Measurements from ENCODE around the gene GPR150. TPM values are rescaled to one million over a fixed set of nuclear protein-coding genes. Genes with fewer than 3 reads are reported as not detected.

GPR150 gene
- total and polyA plus RNA-seq, 2 of the 13 experiments (the other 11 are each of a cell fraction or from before 2014, with no cell fraction given), result 0.03 TPM; not detected in 1

DNA sequence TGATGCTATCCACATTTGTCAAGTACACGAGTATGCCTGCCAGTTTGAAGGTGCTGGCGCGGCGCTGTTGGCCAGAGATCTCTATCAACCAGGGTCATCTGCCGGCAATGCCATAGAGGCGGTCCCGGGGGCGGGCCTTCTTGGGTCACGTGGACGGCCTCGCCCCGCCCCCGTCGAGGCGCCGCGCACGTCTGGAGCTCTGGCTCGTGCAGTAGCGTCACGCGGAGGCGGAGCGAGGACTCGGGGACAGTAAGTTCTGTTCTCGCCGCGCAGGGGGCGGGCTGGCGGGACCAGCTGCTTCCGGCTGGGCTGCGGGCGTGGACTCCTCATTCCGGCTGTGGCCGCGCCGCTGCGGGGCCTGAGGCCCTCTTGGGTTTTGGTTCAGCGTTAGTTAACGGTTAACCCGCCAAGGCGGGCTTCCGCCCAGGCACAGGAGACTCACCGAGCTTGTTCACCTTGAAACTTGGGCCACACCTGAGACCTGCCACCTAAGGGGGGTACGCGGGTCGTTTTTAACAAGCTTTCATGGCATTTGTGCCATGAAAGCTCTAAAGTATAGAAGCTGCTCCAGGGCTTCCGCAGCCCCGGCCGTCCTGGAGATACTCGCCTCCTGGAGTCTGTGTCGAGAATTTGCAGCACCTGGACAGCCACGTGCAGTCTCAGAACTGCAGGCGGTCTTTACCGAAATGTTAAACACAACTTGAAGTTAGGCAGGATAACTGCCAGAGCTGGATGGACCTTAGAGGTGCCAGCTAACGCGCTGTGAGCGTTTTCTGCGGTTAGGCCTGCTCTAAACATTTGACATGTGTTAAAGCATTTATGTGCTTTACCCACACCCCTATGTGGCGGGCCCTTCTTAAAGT lies 26.9 kb downstream of the GPR150 start, which contains the start of gene RFESD (continued):
- TF ChIP-seq IRX3 (CRISPR knock-in tag; IDR thresholded peaks at IDR 0.05; ENCODE audit: borderline replicate concordance, low read depth) (no peak), NR2F2 (IDR thresholded peaks at IDR 0.05; ENCODE audit: borderline replicate concordance, low read depth) (0 out of 2 replicates have a peak, but pooled peaks have one; percentile 18), ZNF766 (CRISPR knock-in tag; IDR thresholded peaks at IDR 0.05; ENCODE audit: borderline replicate concordance) (peak; percentile 51; the same call in 1 of the 2 replicates), POLR2A (IDR thresholded peaks at IDR 0.05; ENCODE audit: insufficient read depth in 1 of 2, low read depth in 2 of 2, low read length in 2 of 2) (peak; percentile 65 to 85), PITX1 (CRISPR knock-in tag; IDR thresholded peaks at IDR 0.05) (0 out of 2 replicates have a peak, but pooled peaks have one; percentile 39), ZEB1 (IDR thresholded peaks at IDR 0.05; ENCODE audit: insufficient replicate concordance, low read depth) (peak; percentile 94), ELF4 (CRISPR knock-in tag; IDR thresholded peaks at IDR 0.05; ENCODE audit: borderline replicate concordance) (peak; percentile 28; the same call in 1 of the 2 replicates), HMG20A (CRISPR knock-in tag; IDR thresholded peaks at IDR 0.05; ENCODE audit: borderline replicate concordance) (peak; percentile 38; the same call in 1 of the 2 replicates), SRSF9 (IDR thresholded peaks at IDR 0.05; ENCODE audit: borderline replicate concordance, insufficient read depth, low read depth, low read length, poor library complexity, severe bottlenecking) (no peak)
- TF ChIP-seq, protein P1, sequence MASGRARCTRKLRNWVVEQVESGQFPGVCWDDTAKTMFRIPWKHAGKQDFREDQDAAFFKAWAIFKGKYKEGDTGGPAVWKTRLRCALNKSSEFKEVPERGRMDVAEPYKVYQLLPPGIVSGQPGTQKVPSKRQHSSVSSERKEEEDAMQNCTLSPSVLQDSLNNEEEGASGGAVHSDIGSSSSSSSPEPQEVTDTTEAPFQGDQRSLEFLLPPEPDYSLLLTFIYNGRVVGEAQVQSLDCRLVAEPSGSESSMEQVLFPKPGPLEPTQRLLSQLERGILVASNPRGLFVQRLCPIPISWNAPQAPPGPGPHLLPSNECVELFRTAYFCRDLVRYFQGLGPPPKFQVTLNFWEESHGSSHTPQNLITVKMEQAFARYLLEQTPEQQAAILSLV (CRISPR knock-in tag; IDR thresholded peaks at IDR 0.05; ENCODE audit: borderline replicate concordance), result peak; percentile 84; the same call in 1 of the 2 replicates
- TF ChIP-seq, protein P2, sequence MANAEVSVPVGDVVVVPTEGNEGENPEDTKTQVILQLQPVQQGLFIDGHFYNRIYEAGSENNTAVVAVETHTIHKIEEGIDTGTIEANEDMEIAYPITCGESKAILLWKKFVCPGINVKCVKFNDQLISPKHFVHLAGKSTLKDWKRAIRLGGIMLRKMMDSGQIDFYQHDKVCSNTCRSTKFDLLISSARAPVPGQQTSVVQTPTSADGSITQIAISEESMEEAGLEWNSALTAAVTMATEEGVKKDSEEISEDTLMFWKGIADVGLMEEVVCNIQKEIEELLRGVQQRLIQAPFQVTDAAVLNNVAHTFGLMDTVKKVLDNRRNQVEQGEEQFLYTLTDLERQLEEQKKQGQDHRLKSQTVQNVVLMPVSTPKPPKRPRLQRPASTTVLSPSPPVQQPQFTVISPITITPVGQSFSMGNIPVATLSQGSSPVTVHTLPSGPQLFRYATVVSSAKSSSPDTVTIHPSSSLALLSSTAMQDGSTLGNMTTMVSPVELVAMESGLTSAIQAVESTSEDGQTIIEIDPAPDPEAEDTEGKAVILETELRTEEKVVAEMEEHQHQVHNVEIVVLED (CRISPR knock-in tag; IDR thresholded peaks at IDR 0.05; ENCODE audit: borderline replicate concordance), result peak; percentile 87
- TF ChIP-seq, protein P3, sequence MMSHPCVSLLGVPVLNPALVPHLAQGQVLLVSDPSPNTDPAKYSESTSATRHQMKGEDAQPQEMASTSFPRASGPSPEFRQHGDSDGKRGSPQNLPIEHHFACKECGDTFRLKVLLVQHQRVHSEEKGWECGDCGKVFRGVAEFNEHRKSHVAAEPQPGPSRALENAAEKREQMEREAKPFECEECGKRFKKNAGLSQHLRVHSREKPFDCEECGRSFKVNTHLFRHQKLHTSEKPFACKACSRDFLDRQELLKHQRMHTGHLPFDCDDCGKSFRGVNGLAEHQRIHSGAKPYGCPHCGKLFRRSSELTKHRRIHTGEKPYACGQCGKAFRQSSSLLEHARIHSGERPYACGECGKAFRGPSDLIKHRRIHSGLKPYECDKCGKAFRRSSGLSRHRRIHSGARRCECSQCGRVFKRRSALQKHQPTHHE (CRISPR knock-in tag; IDR thresholded peaks at IDR 0.05; ENCODE audit: borderline replicate concordance), result 0 out of 2 replicates have a peak, but pooled peaks have one; percentile 62
- TF ChIP-seq, protein P4, sequence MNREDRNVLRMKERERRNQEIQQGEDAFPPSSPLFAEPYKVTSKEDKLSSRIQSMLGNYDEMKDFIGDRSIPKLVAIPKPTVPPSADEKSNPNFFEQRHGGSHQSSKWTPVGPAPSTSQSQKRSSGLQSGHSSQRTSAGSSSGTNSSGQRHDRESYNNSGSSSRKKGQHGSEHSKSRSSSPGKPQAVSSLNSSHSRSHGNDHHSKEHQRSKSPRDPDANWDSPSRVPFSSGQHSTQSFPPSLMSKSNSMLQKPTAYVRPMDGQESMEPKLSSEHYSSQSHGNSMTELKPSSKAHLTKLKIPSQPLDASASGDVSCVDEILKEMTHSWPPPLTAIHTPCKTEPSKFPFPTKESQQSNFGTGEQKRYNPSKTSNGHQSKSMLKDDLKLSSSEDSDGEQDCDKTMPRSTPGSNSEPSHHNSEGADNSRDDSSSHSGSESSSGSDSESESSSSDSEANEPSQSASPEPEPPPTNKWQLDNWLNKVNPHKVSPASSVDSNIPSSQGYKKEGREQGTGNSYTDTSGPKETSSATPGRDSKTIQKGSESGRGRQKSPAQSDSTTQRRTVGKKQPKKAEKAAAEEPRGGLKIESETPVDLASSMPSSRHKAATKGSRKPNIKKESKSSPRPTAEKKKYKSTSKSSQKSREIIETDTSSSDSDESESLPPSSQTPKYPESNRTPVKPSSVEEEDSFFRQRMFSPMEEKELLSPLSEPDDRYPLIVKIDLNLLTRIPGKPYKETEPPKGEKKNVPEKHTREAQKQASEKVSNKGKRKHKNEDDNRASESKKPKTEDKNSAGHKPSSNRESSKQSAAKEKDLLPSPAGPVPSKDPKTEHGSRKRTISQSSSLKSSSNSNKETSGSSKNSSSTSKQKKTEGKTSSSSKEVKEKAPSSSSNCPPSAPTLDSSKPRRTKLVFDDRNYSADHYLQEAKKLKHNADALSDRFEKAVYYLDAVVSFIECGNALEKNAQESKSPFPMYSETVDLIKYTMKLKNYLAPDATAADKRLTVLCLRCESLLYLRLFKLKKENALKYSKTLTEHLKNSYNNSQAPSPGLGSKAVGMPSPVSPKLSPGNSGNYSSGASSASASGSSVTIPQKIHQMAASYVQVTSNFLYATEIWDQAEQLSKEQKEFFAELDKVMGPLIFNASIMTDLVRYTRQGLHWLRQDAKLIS (CRISPR knock-in tag; IDR thresholded peaks at IDR 0.05), result no peak
- TF ChIP-seq, protein P5, sequence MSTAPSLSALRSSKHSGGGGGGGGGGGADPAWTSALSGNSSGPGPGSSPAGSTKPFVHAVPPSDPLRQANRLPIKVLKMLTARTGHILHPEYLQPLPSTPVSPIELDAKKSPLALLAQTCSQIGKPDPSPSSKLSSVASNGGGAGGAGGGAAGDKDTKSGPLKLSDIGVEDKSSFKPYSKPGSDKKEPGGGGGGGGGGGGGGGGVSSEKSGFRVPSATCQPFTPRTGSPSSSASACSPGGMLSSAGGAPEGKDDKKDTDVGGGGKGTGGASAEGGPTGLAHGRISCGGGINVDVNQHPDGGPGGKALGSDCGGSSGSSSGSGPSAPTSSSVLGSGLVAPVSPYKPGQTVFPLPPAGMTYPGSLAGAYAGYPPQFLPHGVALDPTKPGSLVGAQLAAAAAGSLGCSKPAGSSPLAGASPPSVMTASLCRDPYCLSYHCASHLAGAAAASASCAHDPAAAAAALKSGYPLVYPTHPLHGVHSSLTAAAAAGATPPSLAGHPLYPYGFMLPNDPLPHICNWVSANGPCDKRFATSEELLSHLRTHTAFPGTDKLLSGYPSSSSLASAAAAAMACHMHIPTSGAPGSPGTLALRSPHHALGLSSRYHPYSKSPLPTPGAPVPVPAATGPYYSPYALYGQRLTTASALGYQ (CRISPR knock-in tag; IDR thresholded peaks at IDR 0.05), result peak; percentile 64; the same call in 1 of the 2 replicates
- TF ChIP-seq, protein P6, sequence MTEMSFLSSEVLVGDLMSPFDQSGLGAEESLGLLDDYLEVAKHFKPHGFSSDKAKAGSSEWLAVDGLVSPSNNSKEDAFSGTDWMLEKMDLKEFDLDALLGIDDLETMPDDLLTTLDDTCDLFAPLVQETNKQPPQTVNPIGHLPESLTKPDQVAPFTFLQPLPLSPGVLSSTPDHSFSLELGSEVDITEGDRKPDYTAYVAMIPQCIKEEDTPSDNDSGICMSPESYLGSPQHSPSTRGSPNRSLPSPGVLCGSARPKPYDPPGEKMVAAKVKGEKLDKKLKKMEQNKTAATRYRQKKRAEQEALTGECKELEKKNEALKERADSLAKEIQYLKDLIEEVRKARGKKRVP (CRISPR knock-in tag; IDR thresholded peaks at IDR 0.05), result peak in 1 of 2 experiments; percentile 58; a peak in 2 of 4 replicates
